ENCODE measurements around the gene POLR3F. TPM values are rescaled to one million over a fixed set of nuclear protein-coding genes. Genes with fewer than 3 reads are reported as not detected.

Gene POLR3F
- total and polyA plus RNA-seq, 7 donors = 3.2 to 17.7 (median 6.9) TPM

GRCh38 chr20:18481596-18481995 lies 14.4 kb downstream of the POLR3F start:
- Histone ChIP-seq H3K4me1 (no peaks in the 10 kb centered on the region), H3K4me3 (no peak overlapping the region), H3K9me3 (no peaks in the 10 kb centered on the region), H3K27me3 (ENCODE audit: insufficient read depth in 3 of 3, low read length in 2 of 3) (no peaks in the 10 kb centered on the region), H3K27ac (no peak overlapping the region), H3K36me3 (ENCODE audit: insufficient read depth in 1 of 2, low read depth in 1 of 2) (peaks cover 14 to 93% of the 10 kb centered on the region in 2 donors)
- intact Hi-C loops (cut with DNase I) = no loop called here
- ATAC-seq (no peak), DNase-seq (no peak)
- TF ChIP-seq CTCF (IDR thresholded peaks at IDR 0.05) = no peak
- WGBS, 3 donors = 92 to 98% (median 92%) methylated on average over 4 of the region's 4 CpGs

- Histone ChIP-seq H3K9me3 (no peaks in the 10 kb centered on the region), H3K27me3 (ENCODE audit: insufficient read depth in 3 of 3, low read length in 2 of 3) (no peaks in the 10 kb centered on the region), H3K27ac (no peak overlapping the region), H3K36me3 (ENCODE audit: insufficient read depth in 1 of 2, low read depth in 1 of 2) (peaks cover 0 to 89% of the 10 kb centered on the region in 2 donors), H3K4me1 (no peaks in the 10 kb centered on the region), H3K4me3 (no peak overlapping the region)
- no peak for ATAC-seq
- TF ChIP-seq CTCF (IDR thresholded peaks at IDR 0.05) = no peak
- intact Hi-C loops (cut with DNase I) = no loop called here
- DNase-seq = no peak
- WGBS, 3 donors = 99 to 100% (median 99%) methylated on average over 3 of the region's 3 CpGs
Measured at GRCh38 chr20:18488301-18488700, 21.1 kb downstream of the POLR3F start.

GRCh38 chr20:18496042-18496441 lies 28.9 kb downstream of the POLR3F start:
- intact Hi-C loops (cut with DNase I) = no loop called here
- H3K4me1 ChIP-seq = peaks cover 14% of the 10 kb centered on the region
- H3K27me3 ChIP-seq (ENCODE audit: insufficient read depth in 3 of 3, low read length in 2 of 3) = no peaks in the 10 kb centered on the region
- TF ChIP-seq CTCF (IDR thresholded peaks at IDR 0.05) = no peak
- DNase-seq = no peak
- no peaks in the 10 kb centered on the region for H3K9me3 ChIP-seq
- 11 to 14% (median 12%) methylated on average over 7 of the region's 7 CpGs for WGBS, 3 donors
- ATAC-seq = no peak
- no peak overlapping the region for H3K27ac ChIP-seq
- peaks cover 0 to 24% of the 10 kb centered on the region in 2 donors for H3K36me3 ChIP-seq (ENCODE audit: insufficient read depth in 1 of 2, low read depth in 1 of 2)
- H3K4me3 ChIP-seq = peak overlapping the region; percentile 90

- intact Hi-C loops (cut with DNase I) = no loop called here
- 1 to 3% (median 2%) methylated on average over 31 of the region's 31 CpGs for WGBS, 3 donors
- no peak for TF ChIP-seq CTCF (IDR thresholded peaks at IDR 0.05)
Measured at GRCh38 chr20:18496740-18497592, 29.8 kb downstream of the POLR3F start, which contains the start of gene RBBP9. Gene RBBP9, minus strand, starts transcription at chr20:18497225. Its CDS starts 58 bp downstream, at chr20:18497167.

More at GRCh38 chr20:18496740-18497592, 29.8 kb downstream of the POLR3F start, which contains the start of gene RBBP9:
- Histone ChIP-seq H3K4me3 (peak within 1 kb of the TSS; percentile 90), H3K36me3 (ENCODE audit: insufficient read depth in 1 of 2, low read depth in 1 of 2) (peaks cover 0 to 16% of the 10 kb centered on the region in 2 donors), H3K27ac (peak within 1 kb of the TSS; percentile 61), H3K9me3 (no peaks in the 10 kb centered on the region), H3K27me3 (ENCODE audit: insufficient read depth in 3 of 3, low read length in 2 of 3) (no peaks in the 10 kb centered on the region), H3K4me1 (peaks cover 14% of the 10 kb centered on the region)
- ATAC-seq = peak; percentile 97 to 100 (median 100)
- peak; percentile 87 to 92 for DNase-seq
